ENCODE results near the gene GRM2.

Gene GRM2

GRCh38 chr3:51720292-51721061 is 13.6 kb downstream of the GRM2 start:
- no peaks in the 10 kb centered on the region for H3K27me3 ChIP-seq (ENCODE audit: control insufficient read depth in 1 of 2, insufficient read depth in 2 of 2, low read length in 2 of 2)
- no peak overlapping the region for H3K27ac ChIP-seq (ENCODE audit: low read depth, low read length)
- H3K9me3 ChIP-seq (ENCODE audit: control insufficient read depth in 1 of 2, low read length in 2 of 2), result no peaks in the 10 kb centered on the region
- H3K36me3 ChIP-seq (ENCODE audit: control insufficient read depth in 1 of 2, insufficient read depth in 2 of 2, low read length in 2 of 2), result no peaks in the 10 kb centered on the region
- no peak overlapping the region for H3K4me3 ChIP-seq (ENCODE audit: low read depth in 1 of 2, low read length in 2 of 2)
- H3K9ac ChIP-seq (ENCODE audit: low read depth in 1 of 2, low read length in 2 of 2), result no peak overlapping the region
- H3K4me1 ChIP-seq (ENCODE audit: control insufficient read depth in 1 of 2, insufficient read depth in 2 of 2, low read length in 2 of 2), result peaks cover 0 to 5% of the 10 kb centered on the region in 2 donors

GRCh38 chr3:51721062-51721745 is 14.3 kb downstream of the GRM2 start:
- Histone ChIP-seq H3K9me3 (ENCODE audit: control insufficient read depth in 1 of 2, low read length in 2 of 2) (no peaks in the 10 kb centered on the region), H3K4me3 (ENCODE audit: low read depth in 1 of 2, low read length in 2 of 2) (no peak overlapping the region), H3K9ac (ENCODE audit: low read depth in 1 of 2, low read length in 2 of 2) (no peak overlapping the region), H3K27ac (ENCODE audit: low read depth, low read length) (no peak overlapping the region), H3K27me3 (ENCODE audit: control insufficient read depth in 1 of 2, insufficient read depth in 2 of 2, low read length in 2 of 2) (no peaks in the 10 kb centered on the region), H3K36me3 (ENCODE audit: control insufficient read depth in 1 of 2, insufficient read depth in 2 of 2, low read length in 2 of 2) (no peaks in the 10 kb centered on the region), H3K4me1 (ENCODE audit: control insufficient read depth in 1 of 2, insufficient read depth in 2 of 2, low read length in 2 of 2) (peaks cover 0 to 5% of the 10 kb centered on the region in 2 donors)

DNA sequence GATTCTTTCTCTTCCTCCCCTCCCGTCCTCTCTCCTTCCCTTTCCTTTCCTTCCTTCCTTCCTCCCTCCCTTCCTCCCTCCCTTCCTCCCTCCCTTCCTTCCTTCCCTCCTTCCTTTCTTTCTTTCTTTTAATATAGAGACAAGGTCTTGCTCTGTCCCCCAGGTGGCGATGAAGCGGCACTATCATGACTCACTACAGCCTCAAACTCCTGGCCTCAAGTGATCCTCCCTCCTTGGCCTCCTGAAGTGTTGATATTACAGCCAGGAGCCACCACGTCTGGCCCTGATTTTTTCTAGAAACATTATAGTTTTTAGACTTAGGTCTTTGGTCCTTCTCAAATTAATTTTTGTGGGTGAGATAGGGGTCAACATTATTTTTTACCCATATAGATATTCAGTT is 15.5 kb downstream of the GRM2 start:
- H3K9ac ChIP-seq (ENCODE audit: low read depth in 1 of 2, low read length in 2 of 2), result no peak overlapping the region

GRCh38 chr3:51727500-51727899 is 20.6 kb downstream of the GRM2 start:
- Histone ChIP-seq H3K9me3 (ENCODE audit: control insufficient read depth in 1 of 2, low read length in 2 of 2) (no peaks in the 10 kb centered on the region), H3K27me3 (ENCODE audit: control insufficient read depth in 1 of 2, insufficient read depth in 2 of 2, low read length in 2 of 2) (no peaks in the 10 kb centered on the region), H3K36me3 (ENCODE audit: control insufficient read depth in 1 of 2, insufficient read depth in 2 of 2, low read length in 2 of 2) (no peaks in the 10 kb centered on the region), H3K4me1 (ENCODE audit: control insufficient read depth in 1 of 2, insufficient read depth in 2 of 2, low read length in 2 of 2) (no peaks in the 10 kb centered on the region), H3K27ac (ENCODE audit: low read depth, low read length) (no peak overlapping the region), H3K4me3 (ENCODE audit: low read depth in 1 of 2, low read length in 2 of 2) (no peak overlapping the region), H3K9ac (ENCODE audit: low read depth in 1 of 2, low read length in 2 of 2) (no peak overlapping the region)

More for the DNA sequence above, 15.5 kb downstream of the GRM2 start:
- H3K4me1 ChIP-seq (ENCODE audit: control insufficient read depth in 1 of 2, insufficient read depth in 2 of 2, low read length in 2 of 2), result peaks cover 0 to 5% of the 10 kb centered on the region in 2 donors
- H3K27ac ChIP-seq (ENCODE audit: low read depth, low read length), result no peak overlapping the region
- no peaks in the 10 kb centered on the region for H3K27me3 ChIP-seq (ENCODE audit: control insufficient read depth in 1 of 2, insufficient read depth in 2 of 2, low read length in 2 of 2)
- no peak overlapping the region for H3K4me3 ChIP-seq (ENCODE audit: low read depth in 1 of 2, low read length in 2 of 2)
- H3K36me3 ChIP-seq (ENCODE audit: control insufficient read depth in 1 of 2, insufficient read depth in 2 of 2, low read length in 2 of 2), result no peaks in the 10 kb centered on the region
- no peaks in the 10 kb centered on the region for H3K9me3 ChIP-seq (ENCODE audit: control insufficient read depth in 1 of 2, low read length in 2 of 2)

- Histone ChIP-seq H3K27ac (ENCODE audit: low read depth, low read length) (no peak overlapping the region), H3K27me3 (ENCODE audit: control insufficient read depth in 1 of 2, insufficient read depth in 2 of 2, low read length in 2 of 2) (no peaks in the 10 kb centered on the region), H3K36me3 (ENCODE audit: control insufficient read depth in 1 of 2, insufficient read depth in 2 of 2, low read length in 2 of 2) (no peaks in the 10 kb centered on the region), H3K9ac (ENCODE audit: low read depth in 1 of 2, low read length in 2 of 2) (no peak overlapping the region), H3K4me1 (ENCODE audit: control insufficient read depth in 1 of 2, insufficient read depth in 2 of 2, low read length in 2 of 2) (no peaks in the 10 kb centered on the region), H3K9me3 (ENCODE audit: control insufficient read depth in 1 of 2, low read length in 2 of 2) (no peaks in the 10 kb centered on the region), H3K4me3 (ENCODE audit: low read depth in 1 of 2, low read length in 2 of 2) (no peak overlapping the region)
Measured at GRCh38 chr3:51729042-51729633, 22.3 kb downstream of the GRM2 start.

DNA sequence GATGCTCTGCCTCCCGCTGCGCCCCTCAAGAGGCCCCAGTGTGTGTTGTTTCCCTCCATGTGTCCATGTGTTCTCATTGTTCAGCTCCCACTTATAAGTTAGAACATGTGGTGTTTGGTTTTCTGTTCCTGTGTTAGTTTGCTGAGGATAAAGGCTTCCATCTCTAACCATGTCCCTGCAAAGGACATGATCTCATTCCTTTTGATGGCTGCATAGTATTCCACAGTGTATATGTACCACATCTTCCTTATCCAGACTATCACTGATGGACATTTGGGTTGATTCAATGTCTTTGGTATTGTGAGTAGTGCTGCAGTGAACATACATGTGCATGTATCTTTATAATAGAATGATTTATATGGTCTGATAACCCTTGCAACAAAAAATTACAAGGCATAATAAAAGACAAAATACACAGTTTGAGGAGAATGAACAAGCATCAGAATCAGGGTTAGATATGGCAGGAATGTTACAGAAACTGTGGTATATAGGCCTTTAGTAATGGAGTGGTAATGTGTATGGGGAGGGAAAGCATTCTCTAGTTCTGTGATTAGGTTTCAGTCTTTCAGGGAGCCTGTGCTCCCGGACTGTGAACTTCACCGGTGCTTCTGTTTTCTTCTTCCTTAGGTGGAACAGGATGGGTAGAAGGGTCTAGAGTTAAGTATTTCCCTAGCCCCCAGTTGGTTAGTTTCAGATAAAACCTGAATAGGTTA is 27.1 kb downstream of the GRM2 start:
- H3K9me3 ChIP-seq (ENCODE audit: control insufficient read depth in 1 of 2, low read length in 2 of 2), result no peaks in the 10 kb centered on the region
- no peaks in the 10 kb centered on the region for H3K36me3 ChIP-seq (ENCODE audit: control insufficient read depth in 1 of 2, insufficient read depth in 2 of 2, low read length in 2 of 2)
- H3K27ac ChIP-seq (ENCODE audit: low read depth, low read length), result no peak overlapping the region
- no peaks in the 10 kb centered on the region for H3K4me1 ChIP-seq (ENCODE audit: control insufficient read depth in 1 of 2, insufficient read depth in 2 of 2, low read length in 2 of 2)
- H3K9ac ChIP-seq (ENCODE audit: low read depth in 1 of 2, low read length in 2 of 2), result no peak overlapping the region
- H3K4me3 ChIP-seq (ENCODE audit: low read depth in 1 of 2, low read length in 2 of 2), result no peak overlapping the region
- H3K27me3 ChIP-seq (ENCODE audit: control insufficient read depth in 1 of 2, insufficient read depth in 2 of 2, low read length in 2 of 2), result peaks cover 0 to 3% of the 10 kb centered on the region in 2 donors

DNA sequence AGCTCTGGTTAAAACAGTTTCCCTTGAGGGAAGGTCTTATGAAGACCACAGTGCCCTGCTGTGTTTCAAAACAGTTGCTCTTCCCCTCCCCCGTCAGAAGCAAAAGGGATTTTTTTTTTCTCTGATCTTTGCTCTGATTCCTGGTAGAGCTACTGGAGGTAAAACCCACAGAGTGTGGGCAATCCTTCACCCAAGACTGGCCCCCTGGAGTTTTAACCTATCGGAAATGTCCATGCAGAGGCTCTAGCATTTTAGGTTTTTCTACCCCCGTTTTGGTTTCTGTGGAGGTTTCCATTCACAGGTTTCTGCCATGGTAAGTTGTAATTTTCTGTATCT is 27.7 kb downstream of the GRM2 start:
- Histone ChIP-seq H3K4me1 (ENCODE audit: control insufficient read depth in 1 of 2, insufficient read depth in 2 of 2, low read length in 2 of 2) (no peaks in the 10 kb centered on the region), H3K27me3 (ENCODE audit: control insufficient read depth in 1 of 2, insufficient read depth in 2 of 2, low read length in 2 of 2) (peaks cover 0 to 3% of the 10 kb centered on the region in 2 donors), H3K4me3 (ENCODE audit: low read depth in 1 of 2, low read length in 2 of 2) (no peak overlapping the region), H3K9ac (ENCODE audit: low read depth in 1 of 2, low read length in 2 of 2) (no peak overlapping the region), H3K9me3 (ENCODE audit: control insufficient read depth in 1 of 2, low read length in 2 of 2) (no peaks in the 10 kb centered on the region), H3K36me3 (ENCODE audit: control insufficient read depth in 1 of 2, insufficient read depth in 2 of 2, low read length in 2 of 2) (no peaks in the 10 kb centered on the region), H3K27ac (ENCODE audit: low read depth, low read length) (no peak overlapping the region)

GRCh38 chr3:51735039-51735438 is 28.2 kb downstream of the GRM2 start:
- Histone ChIP-seq H3K27ac (ENCODE audit: low read depth, low read length) (no peak overlapping the region), H3K36me3 (ENCODE audit: control insufficient read depth in 1 of 2, insufficient read depth in 2 of 2, low read length in 2 of 2) (no peaks in the 10 kb centered on the region), H3K4me3 (ENCODE audit: low read depth in 1 of 2, low read length in 2 of 2) (no peak overlapping the region), H3K27me3 (ENCODE audit: control insufficient read depth in 1 of 2, insufficient read depth in 2 of 2, low read length in 2 of 2) (peaks cover 0 to 3% of the 10 kb centered on the region in 2 donors), H3K4me1 (ENCODE audit: control insufficient read depth in 1 of 2, insufficient read depth in 2 of 2, low read length in 2 of 2) (no peaks in the 10 kb centered on the region), H3K9me3 (ENCODE audit: control insufficient read depth in 1 of 2, low read length in 2 of 2) (no peaks in the 10 kb centered on the region), H3K9ac (ENCODE audit: low read depth in 1 of 2, low read length in 2 of 2) (no peak overlapping the region)

GRCh38 chr3:51735950-51736349 is 29.1 kb downstream of the GRM2 start:
- H3K27me3 ChIP-seq (ENCODE audit: control insufficient read depth in 1 of 2, insufficient read depth in 2 of 2, low read length in 2 of 2), result peaks cover 0 to 3% of the 10 kb centered on the region in 2 donors
- H3K9ac ChIP-seq (ENCODE audit: low read depth in 1 of 2, low read length in 2 of 2), result no peak overlapping the region
- no peaks in the 10 kb centered on the region for H3K4me1 ChIP-seq (ENCODE audit: control insufficient read depth in 1 of 2, insufficient read depth in 2 of 2, low read length in 2 of 2)
- H3K27ac ChIP-seq (ENCODE audit: low read depth, low read length), result no peak overlapping the region
- no peaks in the 10 kb centered on the region for H3K9me3 ChIP-seq (ENCODE audit: control insufficient read depth in 1 of 2, low read length in 2 of 2)
- no peaks in the 10 kb centered on the region for H3K36me3 ChIP-seq (ENCODE audit: control insufficient read depth in 1 of 2, insufficient read depth in 2 of 2, low read length in 2 of 2)
- H3K4me3 ChIP-seq (ENCODE audit: low read depth in 1 of 2, low read length in 2 of 2), result no peak overlapping the region

GRCh38 chr3:51739110-51739509 is 32.2 kb downstream of the GRM2 start:
- Histone ChIP-seq H3K27ac (ENCODE audit: low read depth, low read length) (no peak overlapping the region), H3K9me3 (ENCODE audit: control insufficient read depth in 1 of 2, low read length in 2 of 2) (no peaks in the 10 kb centered on the region), H3K36me3 (ENCODE audit: control insufficient read depth in 1 of 2, insufficient read depth in 2 of 2, low read length in 2 of 2) (no peaks in the 10 kb centered on the region), H3K27me3 (ENCODE audit: control insufficient read depth in 1 of 2, insufficient read depth in 2 of 2, low read length in 2 of 2) (peaks cover 0 to 3% of the 10 kb centered on the region in 2 donors), H3K9ac (ENCODE audit: low read depth in 1 of 2, low read length in 2 of 2) (no peak overlapping the region), H3K4me3 (ENCODE audit: low read depth in 1 of 2, low read length in 2 of 2) (no peak overlapping the region), H3K4me1 (ENCODE audit: control insufficient read depth in 1 of 2, insufficient read depth in 2 of 2, low read length in 2 of 2) (no peaks in the 10 kb centered on the region)
